GM23338 (cell line): ENCODE data around the gene TAF3.

Experiments used
- CTCF ChIP-seq, 2 experiments: fragments of 200-600 bp in 1 of 2; sonication (generic) in 1 of 2; conservative IDR thresholded peaks; 2 replicates each; pipeline versions ENCODE4 v1.5.1 to v1.6.1; 2016 to 2017; ENCODE audit warnings: antibody characterized with exemption in 2 of 2, low read depth in 2 of 2, mild to moderate bottlenecking in 2 of 2, moderate library complexity in 1 of 2
- EZH2 ChIP-seq: fragments of 200-600 bp; sonication (generic); IDR thresholded peaks from one replicate; pipeline ENCODE4 v1.8.0; 2017; ENCODE audit warnings: antibody characterized with exemption, mild to moderate bottlenecking, low read depth; ENCODE audit not compliant: unreplicated experiment

- TF ChIP-seq CTCF (conservative IDR thresholded peaks at IDR 0.05; ENCODE audit: low read depth in 2 of 2), result no peak
- no peak for TF ChIP-seq EZH2
These were observed 31.0 kb upstream of the TAF3 start for GRCh38 chr10:7787150-7787856.
